Fibroblast of villous mesenchyme (primary cell): Measurements from ENCODE around the gene SENP1. TPM values are rescaled to one million over a fixed set of nuclear protein-coding genes. Genes with fewer than 3 reads are reported as not detected.
A peak's percentile ranks its signal among the peaks of the same experiment; 100 is the strongest.

ENCODE experiments used
- DNase-seq: peaks from one replicate; pipeline ENCODE4 v3.0.0-alpha.2; 2010; ENCODE audit warnings: low read depth
- H3K4me3 ChIP-seq: 2 replicates; pipeline ENCODE4 v1.5.1; 2011; ENCODE audit warnings: low read depth, mild to moderate bottlenecking, low read length
- total RNA-seq: library from RNA; depleted of rRNA; stranded (reverse); fragments of >200 nt; gene quantifications from 2 replicates; pipeline ENCODE4 v1.2.3, GENCODE V29; 2012
- TF ChIP-seq, protein P1 (sequence below): IDR thresholded peaks from 2 replicates; pipeline ENCODE4 v1.5.1; 2012; ENCODE audit warnings: low read depth, mild to moderate bottlenecking, low read length; ENCODE audit not compliant: insufficient read depth

Gene SENP1
- total RNA-seq, 1 donor, result 35.8 TPM

DNA sequence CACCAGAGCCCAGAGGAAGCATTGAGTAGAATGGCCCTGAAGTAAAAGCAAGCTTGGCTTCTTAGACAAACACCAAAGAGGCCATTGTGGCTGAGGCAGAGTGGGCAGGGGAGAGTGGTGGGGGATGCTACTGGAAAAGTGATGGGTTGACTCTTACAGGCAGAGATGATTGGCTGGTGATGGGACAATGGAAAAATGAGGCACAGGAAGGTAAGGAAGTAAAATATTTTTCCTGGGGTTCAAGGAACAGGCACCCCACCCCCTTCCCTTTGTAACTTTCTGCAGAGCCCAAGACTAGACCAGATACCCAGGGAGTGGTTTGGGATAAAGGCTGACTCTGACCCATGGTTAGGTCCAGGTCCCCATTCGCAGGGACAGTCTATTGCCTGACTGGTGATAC, 66.7 kb downstream of the SENP1 start:
- DNase-seq, result no peak
- TF ChIP-seq, protein P1, sequence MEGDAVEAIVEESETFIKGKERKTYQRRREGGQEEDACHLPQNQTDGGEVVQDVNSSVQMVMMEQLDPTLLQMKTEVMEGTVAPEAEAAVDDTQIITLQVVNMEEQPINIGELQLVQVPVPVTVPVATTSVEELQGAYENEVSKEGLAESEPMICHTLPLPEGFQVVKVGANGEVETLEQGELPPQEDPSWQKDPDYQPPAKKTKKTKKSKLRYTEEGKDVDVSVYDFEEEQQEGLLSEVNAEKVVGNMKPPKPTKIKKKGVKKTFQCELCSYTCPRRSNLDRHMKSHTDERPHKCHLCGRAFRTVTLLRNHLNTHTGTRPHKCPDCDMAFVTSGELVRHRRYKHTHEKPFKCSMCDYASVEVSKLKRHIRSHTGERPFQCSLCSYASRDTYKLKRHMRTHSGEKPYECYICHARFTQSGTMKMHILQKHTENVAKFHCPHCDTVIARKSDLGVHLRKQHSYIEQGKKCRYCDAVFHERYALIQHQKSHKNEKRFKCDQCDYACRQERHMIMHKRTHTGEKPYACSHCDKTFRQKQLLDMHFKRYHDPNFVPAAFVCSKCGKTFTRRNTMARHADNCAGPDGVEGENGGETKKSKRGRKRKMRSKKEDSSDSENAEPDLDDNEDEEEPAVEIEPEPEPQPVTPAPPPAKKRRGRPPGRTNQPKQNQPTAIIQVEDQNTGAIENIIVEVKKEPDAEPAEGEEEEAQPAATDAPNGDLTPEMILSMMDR, result no peak

DNA sequence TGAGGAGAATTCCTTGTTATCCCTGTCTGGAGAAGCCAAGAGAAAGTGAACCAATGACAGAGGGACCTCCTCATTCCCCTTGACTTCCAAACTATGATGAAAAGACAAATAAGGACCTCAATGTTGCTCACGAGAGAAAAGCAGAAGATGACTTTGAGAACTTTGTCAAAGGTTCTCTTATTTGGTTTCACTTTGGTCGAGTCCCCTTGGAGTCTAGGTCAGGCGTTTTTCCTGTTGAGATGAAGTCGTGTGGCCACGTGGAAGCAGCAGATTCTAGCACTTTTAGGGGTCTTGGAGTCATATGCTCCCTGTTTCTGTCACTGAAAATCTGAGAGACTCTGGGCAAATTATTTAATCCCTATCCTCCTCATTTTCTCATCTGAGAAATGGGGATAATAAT, 67.8 kb downstream of the SENP1 start:
- TF ChIP-seq, protein P1, result no peak
- H3K4me3 ChIP-seq, result no peak overlapping the region
- no peak for DNase-seq

More for the DNA sequence above, 66.7 kb downstream of the SENP1 start:
- no peak overlapping the region for H3K4me3 ChIP-seq

DNA sequence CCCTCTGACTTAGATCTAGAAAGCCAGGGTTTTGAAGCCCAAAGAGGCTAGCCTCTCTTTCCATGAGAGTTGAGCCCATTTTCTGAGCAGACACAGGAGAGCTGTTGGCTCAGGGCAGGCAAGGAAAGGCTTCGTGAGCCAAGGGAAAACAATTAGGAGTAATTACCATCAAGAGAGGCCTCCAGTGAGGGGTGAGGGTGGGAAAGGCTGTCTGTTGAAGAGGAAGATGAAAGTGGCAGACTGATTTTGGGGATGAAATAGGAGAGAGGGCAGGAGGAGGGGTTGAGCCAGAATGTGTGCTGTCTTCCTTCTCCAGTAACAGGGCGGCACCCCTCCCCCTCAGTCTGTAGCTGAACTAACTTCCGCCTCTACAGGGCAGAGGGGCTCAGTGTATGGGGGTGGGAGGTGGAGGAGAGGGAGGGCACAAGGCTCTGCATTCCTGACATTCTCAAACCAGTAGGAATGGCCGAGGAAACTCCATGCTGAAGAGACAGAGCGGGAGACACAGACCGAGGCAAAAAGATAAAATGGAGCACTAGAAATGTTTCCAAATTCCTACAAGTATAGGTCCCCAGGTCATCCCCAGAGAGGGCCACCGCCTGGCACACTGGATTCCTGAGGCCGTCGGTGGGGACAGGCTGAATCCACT, 68.5 kb downstream of the SENP1 start:
- TF ChIP-seq, protein P1, result no peak
- peak; percentile 33 for DNase-seq
- H3K4me3 ChIP-seq, result no peak overlapping the region

DNA sequence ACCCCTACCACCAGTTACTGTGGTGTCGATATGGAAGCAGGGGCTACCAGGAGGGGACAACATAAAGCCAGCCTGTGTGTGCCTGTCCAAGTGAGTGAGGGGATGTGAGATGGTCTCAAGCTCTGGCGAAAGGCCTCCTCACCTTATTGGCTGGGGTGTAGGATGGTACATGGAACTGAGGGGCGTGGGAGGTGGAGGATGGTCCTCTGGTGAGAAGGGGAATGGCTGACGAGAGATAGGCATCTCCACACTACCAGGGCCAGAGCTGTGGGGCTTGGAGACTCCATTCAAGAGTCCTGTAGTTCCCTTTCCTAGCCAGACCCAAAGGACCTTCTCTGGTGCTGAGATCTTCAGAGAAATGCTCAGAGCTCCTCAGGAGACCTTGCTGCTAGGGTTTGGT, 69.1 kb downstream of the SENP1 start:
- no peak overlapping the region for H3K4me3 ChIP-seq
- TF ChIP-seq, protein P1, result no peak
- DNase-seq, result no peak

DNA sequence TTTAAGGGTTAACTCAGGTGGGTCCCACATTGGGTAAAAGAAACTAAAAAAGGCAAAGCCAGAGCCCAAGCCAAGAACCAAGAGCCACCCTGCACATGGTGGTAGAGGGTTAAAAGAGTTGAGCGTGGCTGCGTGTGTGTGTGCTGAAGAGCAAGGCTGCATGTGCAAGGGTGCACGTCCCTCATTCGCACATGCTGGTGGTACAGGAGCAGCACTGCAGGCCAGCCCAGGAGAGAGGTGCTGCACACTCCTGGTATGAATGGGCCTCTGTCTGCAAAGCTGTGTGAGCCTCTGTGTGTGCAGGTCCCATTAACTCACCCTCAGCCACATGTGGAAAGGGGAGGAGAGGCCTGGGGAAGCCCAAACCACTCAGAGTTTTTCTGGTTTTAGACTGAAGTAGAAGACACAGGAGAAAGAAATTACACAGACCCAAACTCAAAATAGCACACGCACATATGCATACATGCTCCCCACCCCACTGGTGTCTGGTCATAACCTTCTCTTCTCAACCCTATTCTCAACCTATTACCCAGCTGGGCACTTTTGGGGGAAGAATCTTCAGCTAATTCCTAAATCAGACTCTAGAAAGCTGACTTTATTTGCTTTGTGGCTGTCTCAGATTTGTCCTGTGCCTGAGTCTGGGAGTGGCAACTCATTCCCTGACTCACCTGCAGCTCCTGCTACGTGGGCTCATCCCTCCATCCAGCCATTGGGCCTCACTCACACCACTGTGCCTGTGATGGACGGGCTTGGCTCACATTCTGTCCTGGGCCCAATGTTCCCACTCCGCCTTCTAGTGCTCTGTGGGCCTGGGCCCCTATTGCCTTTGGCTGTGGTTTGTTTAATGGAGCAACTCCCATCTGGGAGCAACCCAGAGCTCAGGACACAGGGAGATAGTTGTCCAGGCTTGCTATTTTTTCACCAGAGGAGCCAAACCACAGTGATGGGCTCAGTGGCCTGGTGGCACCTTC, 70.8 kb downstream of the SENP1 start:
- DNase-seq, result no peak
- no peak overlapping the region for H3K4me3 ChIP-seq
- TF ChIP-seq, protein P1, result no peak

DNA sequence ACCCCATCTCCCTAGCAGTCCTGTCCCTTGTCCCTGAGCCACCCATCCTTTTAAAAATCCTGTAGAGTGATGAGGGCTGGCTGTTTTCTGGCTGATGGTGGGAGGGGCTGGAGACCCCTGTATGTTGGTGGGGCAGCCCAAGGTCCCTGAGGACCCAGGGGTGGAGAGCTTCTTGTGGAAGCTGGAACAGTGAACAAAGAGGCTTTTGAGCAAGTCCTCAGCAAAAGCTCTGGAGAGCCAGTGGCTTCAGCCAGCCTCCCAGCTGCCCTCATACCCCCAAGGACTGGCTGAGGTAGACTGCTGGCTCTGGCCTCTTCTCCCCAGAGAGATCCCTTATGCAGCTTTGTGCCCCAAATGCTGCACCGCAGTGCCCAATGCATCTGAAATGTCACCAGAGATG, 72.4 kb downstream of the SENP1 start:
- TF ChIP-seq, protein P1, result no peak
- no peak for DNase-seq

More for the DNA sequence above, 72.4 kb downstream of the SENP1 start:
- H3K4me3 ChIP-seq, result no peak overlapping the region
